ENCODE results near the gene TOPBP1.
"Not testable (repeated sequence)": the region's sequence is repeated elsewhere in the genome, so short reads cannot be mapped to it uniquely, and the experiment has no call there.

The TOPBP1 gene

DNA sequence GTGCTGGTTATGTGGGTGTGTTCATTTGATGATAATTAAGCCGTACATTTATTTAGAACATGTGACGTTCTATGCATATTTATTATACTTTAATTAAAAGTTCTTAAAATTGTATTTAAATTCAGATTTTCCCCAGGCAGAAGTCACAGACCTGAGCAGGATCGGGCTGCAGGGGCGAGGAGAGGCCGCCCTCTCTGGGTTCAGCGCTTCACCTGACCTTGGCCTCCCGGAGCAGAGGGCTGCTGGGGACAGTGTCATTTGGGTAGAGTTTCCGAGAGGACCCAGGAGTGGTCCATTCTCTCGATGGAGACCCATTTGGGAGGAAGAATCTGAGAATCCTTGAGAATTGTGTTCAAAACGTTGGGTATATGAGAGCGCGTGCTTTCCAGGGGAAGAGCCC is 12.0 kb upstream of the TOPBP1 start:
- DNase-seq, result no peak

DNA sequence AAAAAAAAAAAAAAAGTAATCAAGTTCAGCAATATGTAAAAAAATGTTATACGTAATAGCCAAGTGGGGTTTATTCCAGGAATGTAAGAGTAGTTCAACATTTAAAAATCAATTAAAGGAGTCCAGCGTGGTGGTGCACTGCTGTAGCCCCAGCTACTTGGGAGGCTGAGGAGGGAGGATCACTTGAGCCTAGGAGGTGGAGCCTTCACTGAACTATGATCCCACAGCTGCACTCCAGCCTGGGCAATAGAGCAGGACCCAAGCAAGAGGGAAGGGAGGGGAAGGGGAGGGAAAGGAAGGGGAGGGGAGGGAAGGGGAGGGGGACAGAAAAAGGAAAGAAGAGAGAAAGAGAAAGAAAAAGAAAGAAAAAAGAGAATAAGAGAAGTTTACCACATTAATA is 10.7 kb upstream of the TOPBP1 start:
- DNase-seq, result no peak

DNA sequence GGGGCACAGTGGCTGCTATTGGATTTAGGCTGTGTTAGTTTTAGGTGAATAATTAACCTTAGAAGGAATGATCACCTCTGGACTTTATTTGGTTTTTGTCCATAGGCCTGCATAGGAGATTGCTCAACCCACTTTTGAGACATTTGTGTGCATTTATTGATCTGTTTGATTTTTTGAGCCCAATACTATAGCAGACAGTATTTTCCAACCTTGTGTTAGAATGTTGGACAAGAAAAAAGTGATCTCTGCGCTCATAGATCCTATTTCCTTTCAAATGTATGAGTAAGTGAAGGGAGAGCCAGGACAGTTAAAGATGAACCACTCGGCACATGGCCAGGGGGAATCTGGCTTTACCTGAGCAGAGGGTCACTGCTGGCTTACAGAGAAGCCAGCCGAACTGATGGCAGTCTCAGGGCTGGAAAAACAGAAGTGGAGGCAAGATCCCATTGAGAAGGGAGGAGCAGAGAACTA is 8.8 kb upstream of the TOPBP1 start:
- DNase-seq, result no peak

DNA sequence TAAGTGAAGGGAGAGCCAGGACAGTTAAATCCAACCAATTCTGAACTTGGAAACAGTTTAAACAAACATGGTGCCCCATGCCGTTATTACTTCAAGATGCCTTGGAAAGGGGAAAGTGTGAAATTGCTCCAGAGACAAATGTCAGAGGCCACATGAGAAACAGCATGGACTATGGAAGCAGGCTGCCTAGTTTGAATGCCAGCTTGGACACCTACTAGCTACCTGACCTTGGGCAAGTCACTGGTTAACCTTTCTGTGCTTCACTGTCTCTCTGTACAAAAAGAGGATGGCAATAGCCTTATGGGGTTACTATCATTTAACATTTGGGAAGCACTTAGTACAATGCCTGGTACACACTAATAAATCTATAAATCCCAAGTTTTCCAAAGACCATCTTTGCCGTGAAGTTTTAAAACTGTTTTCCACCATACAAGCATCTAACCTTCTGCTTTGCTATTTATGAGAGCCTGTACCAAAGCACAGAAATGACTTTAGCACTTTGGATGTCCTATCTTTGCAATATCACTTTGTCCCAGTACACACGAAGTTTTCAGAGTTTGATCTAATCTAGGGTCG is 8.3 kb upstream of the TOPBP1 start:
- DNase-seq, result no peak

DNA sequence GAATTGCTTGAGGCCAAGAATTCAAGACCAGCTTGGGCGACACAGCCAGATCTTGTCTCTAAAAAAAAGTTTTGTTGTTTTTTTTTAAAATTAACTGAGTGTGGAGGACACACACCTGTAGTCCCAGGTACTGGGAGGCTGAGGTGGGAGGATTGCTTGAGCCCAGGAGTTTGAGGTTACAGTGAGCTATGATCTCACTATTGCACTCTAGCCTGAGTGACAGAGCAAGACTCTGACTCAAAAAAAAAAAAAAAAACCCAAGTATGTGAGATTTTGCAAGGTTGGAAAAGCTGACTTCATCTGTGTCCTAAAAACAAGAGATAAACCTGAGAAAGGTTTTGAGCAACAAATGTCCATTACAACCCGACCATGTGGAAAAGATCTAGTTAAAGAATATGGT is 5.4 kb upstream of the TOPBP1 start:
- DNase-seq, result no peak

DNA sequence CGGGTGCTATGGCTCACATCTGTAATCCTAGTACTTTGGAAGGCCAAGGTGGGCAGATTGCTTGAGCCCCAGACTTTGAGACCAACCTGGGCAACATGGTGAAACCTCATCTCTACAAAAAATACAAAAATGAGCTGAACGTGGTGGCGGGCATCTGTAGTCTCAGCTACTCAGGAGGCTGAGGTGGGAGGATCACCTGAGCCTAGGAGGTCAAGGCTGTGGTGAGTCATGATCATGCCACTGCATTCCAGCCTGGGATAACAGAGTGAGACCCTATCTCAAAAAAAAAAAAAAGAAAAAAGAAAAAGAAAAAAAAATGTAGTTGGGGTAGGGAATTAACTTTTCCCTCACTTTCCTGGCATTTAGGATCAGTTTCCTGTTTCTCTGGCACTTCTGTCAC is 3.4 kb upstream of the TOPBP1 start:
- not testable (repeated sequence) for DNase-seq

DNA sequence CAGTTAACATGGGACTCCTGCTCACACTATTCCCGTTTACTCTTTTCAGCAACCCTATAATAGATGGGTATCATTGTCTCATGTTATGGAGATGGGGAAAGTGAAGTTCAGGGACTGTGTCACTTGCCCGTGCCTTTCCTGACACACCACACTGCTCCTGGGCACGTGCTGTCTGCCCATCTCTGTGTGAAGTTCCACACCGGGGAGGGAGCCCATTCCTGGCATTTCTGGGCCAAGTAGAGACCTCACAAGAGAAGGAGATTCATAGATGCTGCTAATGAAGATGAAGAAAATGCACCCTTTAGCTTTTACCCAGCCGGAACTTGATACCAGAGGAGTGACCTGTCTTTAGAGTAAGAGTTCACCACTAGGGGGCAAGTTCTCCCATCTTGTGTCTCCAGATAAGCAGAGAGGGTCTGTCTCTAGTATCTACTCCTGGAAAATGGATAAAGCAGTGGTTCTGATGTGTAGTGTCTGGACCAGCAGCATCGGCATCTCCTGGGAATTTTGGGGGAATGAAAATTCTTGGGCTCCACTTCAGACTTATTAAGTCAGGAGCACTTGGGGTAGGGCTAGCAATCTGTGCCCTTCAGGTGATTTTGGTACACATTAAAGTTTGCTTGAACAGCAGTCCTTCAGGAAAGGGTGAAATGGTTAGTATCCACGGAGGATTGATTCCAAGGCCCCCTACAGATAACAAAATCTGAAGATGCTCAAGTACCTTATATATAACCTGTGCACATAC is 2.0 kb upstream of the TOPBP1 start:
- no peak for DNase-seq

DNA sequence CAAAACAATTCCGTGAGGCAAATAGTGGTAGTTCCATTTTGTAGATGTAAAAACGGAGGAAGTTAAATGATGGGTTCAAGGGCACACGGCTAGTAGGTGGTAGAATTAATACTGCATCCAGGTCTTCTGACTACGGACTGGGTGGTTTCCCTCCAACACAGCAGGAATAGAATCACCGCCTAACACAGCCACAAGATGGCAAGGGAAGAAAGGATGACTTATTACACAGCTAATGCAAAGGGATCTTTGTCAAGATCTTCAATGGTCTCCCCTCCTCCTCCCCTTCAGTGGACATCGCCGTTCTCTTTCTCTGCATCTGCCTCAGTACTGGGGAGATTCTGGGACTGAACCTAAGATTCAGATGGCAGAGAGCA is 524 bp upstream of the TOPBP1 start:
- DNase-seq, result peak; percentile 3

DNA sequence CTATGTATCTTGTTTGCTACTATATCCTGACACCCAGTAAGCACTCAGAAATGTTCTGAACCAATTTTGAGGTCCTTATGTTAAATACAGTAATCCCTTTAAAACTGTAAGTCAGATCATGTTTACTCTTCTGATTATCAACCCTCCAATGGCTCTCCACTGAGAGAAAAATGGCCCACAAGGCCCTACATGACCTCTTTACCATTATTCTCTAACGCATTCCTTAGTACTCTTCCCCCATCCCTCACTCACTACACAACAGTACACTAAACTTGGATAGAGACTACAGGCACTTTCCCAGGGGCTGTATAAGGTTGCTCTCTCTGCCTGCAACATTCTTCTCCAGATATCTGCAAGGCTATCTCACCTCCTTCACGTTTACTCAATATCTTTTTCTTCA is 1.9 kb downstream of the TOPBP1 start:
- no peak for DNase-seq

DNA sequence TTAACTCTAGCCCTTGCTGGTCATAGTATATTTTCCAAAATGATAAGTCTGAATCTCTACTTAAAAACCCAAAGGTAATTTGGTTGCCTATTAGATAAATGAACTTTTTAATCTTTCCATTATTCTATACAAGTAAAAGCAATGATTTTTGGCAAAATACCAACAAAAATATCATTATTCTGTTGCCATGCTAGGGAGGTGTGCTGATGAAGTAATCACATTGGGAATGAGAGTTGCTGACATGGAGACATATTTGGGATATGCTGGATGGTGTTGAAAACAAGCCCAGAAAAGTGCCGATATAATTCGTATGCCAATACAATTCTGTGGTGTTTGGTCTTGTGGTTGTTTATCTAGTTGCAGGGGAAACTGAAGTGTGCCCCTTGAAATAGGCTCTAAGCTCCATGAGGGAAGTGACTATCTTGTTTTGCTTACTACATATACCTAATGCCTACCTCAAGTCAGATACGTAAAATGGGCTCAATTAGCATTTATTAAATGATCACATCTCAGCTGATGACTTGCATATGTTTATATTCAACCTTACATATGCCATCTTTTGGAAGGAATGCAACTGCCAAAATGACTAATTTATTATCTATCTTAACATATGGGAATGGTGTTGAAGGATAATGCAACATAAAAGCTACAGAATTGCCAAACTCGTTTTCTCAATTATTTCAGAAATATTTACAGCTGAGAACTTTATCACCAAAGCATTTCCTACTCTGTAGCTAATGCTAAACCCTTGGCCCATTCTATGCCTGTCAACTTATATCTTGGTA is 5.8 kb downstream of the TOPBP1 start:
- no peak for DNase-seq

DNA sequence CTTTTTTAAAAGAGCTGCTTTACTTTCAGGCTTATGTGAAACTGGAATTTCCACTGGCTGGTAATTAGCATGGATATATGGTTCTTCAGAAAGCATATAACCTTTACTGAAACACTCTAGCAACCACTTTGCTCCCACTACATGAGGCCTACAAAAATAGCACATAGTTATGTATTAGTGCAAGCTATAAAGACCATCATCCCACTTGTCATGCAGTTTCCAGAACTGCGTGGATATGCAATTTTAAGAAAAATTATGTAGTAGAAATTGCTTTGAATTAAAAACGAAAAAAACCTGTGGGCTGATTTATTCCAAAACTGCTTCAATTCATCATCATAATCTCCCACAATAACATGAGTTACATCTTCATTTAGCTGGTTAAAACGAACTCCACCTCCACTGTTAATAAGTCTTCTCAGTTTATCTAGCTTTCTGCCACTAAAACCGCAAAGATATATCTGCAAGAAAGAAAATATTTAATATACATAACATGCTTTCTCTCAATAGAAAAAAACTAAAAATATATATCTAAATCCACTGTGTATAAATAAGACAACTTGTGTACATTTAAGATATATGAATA is 12.2 kb downstream of the TOPBP1 start:
- no peak for DNase-seq

DNA sequence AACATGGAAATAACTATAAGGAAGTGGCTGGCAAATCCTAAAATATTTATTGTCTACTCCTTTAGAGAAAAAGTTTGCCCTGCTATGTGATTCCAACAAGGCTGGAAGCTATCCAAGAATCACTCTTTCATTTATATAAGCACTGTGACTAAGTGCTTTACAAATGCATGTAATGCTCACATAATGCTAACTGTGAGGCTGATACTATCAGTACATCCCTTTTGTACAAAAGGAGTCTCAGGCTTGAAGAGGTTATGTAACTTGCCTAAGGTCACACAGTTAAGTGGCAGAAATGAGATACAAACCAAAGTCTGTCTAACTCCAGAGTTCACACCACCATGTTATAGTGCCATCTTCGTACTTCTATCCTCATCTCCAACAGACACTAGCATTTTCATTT is 17.0 kb downstream of the TOPBP1 start:
- DNase-seq, result no peak

DNA sequence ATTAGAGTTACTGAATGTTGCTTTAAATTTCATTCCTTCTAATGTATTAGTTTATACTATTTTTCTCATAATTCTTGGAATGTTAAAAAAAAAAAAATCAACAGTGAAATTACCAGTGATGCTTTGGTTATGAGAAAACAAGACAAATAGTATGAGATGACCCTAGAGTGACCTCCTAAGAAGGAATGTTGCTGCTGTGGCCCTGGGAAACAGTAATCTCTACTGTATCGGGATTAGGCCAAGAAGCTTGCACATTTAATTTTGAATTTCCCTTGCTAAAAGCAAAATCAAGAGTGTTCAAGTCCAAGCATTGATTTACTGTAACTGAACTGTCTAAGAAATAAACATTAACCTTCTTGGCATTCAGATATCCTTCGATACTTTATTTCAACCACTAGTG is 18.1 kb downstream of the TOPBP1 start:
- DNase-seq, result no peak

DNA sequence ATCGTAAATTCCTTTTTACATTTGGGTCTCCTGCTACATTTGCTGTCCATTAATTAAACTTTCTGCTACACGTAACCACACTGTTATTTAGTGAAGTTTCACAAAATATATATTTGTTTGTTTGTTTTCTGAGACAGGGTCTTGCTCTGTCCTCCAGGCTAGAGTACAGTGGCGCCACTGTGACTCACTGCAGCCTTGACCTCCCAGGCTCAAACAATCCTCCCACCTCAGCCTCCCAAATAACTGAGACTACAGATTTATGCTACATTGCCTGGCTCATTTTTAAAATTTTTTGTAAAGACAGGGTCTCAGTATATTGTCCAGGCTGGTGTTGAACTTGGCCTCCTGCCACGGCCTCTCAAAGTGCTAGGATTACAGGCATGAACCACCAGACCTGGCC is 20.5 kb downstream of the TOPBP1 start:
- no peak for DNase-seq

DNA sequence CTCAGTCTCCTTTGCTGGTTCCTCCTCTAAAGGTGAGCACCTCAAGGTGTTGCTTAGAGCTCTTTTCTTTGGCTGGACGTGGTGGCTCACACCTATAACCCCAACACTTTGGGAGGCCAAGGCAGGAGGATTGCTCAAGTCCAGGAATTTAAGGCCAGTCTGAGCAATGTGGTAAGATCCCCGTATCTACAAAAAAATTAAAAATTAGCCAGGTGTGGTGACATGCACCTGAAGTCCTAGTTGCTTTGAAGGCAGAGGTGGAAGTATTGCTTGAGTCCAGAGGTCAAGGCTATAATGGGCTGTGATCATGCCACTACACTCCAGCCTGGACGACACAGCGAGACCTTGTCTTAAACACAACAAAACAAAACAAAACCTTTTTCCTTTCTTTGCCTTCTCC is 28.3 kb downstream of the TOPBP1 start:
- no peak for DNase-seq

DNA sequence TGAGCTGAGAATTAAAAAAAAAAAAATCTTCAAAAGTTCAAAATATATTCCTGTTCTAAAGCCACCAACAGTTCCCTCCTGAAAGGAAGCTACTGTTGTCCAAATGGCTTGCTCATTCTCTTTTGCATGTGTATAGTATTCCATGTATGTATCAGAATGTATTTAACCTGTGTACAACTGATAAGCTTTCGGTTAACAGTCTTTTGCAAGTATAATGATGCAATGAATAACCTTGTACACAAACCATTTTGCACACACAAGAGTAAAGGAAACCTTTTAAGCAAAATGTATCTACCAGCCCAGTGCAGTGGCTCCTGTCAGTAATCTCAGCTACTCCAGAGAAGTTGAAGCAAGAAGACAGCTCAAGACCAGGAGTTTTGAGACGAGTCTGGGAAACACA is 32.6 kb downstream of the TOPBP1 start:
- DNase-seq, result no peak

DNA sequence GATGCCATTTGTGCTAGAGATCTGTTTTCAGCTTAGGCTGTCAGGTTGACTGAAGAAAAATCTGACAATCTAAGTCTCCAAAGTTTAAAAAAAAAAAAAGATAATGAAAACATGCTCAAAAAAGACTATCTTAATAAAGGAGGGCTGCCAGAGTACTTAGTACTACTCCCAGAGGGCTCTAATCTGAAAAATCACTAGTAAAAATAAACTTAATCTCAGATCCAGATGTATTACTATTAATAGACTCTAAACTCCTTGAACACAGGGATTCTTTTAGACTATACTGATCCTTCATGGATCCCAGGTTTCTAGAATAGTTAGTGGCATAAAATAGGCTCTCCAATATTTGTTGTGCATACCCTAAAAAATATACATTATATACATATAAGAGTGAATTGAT is 34.0 kb downstream of the TOPBP1 start:
- no peak for DNase-seq

DNA sequence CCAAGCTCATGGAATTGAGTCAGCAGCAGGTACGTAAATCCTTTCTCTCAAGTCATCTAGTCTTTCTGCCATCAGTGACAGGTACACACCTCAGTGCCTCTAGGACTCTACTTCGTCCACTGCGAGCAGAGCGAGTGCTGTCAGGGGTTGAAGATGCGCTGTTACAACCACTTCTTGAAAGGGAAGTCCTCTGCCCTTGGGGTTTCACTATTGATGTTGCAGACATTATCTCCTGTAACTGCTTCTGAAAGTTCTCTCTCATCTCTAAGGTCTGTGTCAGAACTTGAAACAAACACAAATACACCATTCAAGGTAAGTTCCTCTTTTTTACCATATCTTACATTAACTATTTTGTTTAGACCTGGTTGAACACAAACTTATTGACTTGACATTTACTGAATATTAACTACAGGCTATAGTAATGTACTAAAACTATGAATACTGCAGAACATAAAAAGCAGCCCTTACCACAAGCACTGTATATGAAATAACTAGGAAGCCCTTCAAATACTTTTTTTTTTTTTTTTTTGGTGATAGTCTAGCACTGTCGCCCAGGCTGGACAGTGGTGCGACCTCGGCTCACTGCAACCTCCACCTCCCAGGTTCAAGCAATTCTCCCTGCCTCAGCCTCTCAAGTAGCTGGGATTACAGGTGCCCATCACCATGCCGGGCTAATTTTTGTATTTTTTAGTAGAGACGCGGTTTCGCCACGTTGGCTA is 41.5 kb downstream of the TOPBP1 start:
- no peak for DNase-seq

DNA sequence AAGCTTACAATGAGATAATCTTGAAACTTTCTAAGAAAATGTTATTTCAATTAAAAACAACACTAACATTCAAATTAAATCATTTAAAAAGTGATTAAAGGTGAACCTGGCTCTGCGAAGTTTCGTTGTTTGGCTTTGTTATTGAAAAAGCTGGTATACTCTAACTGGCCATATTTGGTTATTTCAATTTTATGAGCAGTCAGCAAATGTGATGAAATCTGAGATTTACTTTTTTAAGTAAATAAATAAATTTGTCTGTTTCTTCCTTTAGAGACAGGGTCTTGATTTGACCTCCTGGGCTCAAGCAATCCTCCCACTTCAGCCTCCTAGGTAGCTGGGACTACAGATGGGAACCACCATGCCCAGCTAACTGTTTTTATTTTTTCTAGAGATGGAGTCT is 50.2 kb downstream of the TOPBP1 start:
- DNase-seq, result no peak

DNA sequence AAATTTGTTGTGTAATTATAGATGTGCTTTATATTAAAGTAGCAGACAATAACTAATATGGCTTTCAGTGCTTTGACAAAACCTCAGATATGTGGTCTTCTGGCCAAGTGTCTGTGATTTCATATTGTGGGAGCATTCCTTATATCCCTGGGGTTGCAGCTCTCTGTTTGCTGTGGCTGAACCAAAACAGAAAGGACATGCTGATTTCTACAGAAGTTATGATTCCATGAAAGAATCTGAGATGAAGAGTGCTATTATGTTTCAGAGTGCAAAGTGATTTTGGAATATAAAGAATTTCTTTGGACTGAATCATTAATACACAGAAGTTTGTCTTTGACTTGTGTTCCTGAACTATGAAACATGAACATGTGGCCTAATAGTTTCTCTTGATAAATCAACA is 51.7 kb downstream of the TOPBP1 start:
- DNase-seq, result no peak

DNA sequence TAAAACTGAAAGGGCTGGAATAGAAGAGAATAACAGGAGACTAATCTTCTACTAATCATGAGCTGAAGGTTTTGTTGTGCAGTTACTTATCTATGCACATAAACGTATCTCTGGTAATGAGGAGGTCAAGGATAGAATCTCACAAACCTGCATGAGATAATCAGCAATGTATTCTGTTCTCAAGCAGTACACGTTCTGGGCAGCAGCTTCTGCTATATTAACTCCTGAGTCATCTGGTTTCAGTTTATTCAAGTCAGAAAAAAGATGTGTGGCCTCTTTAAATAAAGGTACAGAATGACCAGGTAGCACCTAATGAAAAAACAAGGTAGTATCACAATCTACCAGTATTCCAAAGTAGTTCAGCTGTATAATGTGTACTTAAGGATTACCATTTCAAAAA is 53.4 kb downstream of the TOPBP1 start:
- DNase-seq, result no peak

DNA sequence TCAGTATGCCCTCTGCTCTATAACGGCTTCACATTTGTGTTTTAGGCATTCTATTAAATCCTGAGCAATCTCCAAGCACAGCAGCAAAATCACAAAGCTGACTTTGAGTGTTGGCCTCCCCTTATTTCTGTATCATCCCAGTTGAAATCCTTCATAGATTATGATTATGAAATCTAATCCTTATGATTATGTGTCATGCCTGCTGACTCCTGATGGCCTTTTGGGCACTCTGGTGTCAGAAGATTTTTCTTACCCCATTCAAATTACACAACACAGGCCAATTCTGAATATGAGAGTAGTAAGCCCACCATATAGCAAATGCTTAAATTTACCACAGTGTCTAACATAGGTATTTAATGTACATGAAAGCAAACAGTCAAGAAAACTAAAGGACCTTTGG is 53.9 kb downstream of the TOPBP1 start:
- no peak for DNase-seq

DNA sequence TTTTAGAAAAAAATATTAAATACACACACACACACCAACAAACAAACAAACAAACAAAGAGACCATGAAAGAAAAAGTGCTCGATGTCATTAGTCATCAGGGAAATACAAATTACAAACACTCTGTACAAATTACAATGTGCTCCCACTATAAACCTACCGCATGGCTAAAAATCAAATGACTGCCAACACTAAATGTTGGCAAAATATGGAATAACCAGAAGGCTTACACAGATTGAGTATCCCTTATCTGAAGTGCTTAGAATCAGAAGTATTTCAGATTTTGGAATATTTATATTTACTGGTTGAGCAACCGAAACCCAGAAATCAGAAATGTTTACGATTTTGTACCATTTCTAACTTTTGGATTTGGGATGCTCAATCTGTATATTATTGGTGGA is 54.8 kb downstream of the TOPBP1 start:
- no peak for DNase-seq

Measured in stimulated activated naive CD4-positive, alpha-beta T cell treated with Interleukin-2 at 50 U/mL for 16 hours (primary cell).